ENCODE measurements around the gene CDIPT. TPM values are rescaled to one million over a fixed set of nuclear protein-coding genes. Genes with fewer than 3 reads are reported as not detected.
"Not testable (repeated sequence)": the region's sequence is repeated elsewhere in the genome, so short reads cannot be mapped to it uniquely, and the experiment has no call there.

The CDIPT gene
- total RNA-seq, 1 experiment from 2014 or later = 112 TPM

GRCh38 chr16:29897333-29897732 lies 34.3 kb upstream of the CDIPT start:
- DNase-seq (ENCODE audit: low spot score) = no peak

DNA sequence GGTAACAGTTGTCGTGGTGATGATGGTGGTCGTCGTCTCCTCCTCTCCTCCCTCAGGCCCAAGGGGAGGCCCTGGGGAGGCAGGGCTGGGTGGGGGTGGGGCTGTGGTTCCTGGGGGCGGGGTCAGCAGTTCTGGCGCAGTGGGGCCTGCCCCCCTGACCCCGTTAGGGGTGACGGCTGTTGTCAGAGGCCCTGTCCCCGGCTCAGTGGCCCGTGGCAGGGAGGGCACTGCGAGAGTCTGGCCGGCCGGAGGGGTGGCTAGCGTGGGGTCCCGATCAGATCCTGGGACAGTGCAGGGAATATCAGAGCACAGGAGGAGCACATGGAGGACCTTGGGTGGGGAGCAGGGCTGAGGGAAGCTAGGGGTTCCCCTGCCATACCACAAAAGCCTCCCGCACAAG lies 33.8 kb upstream of the CDIPT start:
- DNase-seq (ENCODE audit: low spot score) = no peak

DNA sequence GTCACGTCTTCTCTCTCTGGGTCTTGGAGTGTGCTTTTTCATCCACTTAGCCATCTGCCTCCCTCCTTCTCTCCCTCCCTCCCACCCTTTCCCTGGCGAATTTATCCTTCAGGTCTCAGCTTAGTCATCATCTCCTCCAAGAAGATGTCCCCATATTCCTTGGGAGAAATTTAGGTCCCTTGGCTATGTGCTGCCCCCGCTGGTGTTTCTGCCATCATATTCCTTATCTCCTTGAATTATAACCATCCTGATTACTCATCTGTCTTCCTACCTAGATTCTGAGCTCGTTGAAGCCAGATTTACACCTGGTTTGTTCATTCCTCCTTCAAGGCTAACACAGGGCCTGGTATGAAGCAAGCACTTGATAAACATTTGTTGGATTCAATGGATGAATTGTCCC lies 31.3 kb upstream of the CDIPT start:
- no peak for DNase-seq (ENCODE audit: low spot score)

DNA sequence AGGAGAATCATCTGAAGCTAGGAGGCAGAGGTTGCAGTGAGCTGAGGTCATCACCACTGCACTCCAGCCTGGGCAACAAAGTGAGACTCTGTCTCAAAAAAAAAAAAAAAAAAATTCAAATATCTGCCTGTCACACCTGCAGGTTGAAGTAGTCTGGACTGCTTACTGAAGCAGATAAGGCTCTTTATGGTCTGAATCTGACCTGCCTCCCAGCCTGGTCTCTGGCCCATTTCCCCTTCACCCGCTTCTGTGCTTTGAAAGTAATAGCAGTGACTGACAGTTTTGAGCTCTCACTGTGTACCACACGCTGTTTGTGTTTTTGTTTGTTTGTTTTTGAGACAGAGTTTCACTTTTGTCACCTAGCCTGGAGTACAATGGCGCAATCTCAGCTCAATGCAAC lies 30.5 kb upstream of the CDIPT start:
- no peak for DNase-seq (ENCODE audit: low spot score)

DNA sequence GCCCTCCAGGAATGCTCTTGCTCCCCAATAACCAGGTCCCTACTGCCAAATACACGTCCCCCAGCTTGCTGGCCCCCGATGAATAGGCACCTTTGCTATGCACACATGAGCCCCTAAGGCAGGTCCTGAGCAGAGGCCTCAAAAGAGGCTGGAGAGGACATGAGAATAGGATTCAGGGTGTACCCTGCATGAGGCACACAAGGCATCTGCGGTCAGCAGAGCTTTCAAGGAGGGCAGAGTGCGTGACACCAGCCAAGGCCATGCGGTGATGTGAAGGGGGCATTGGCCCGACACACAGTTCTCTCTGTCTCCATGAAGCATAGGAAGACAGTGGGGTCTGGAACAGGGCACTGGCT lies 29.4 kb upstream of the CDIPT start:
- no peak for DNase-seq (ENCODE audit: low spot score)

- no peak for DNase-seq (ENCODE audit: low spot score)
Observed at GRCh38 chr16:29891525-29892457, 28.8 kb upstream of the CDIPT start.

- DNase-seq (ENCODE audit: low spot score) = not testable (repeated sequence)
Observed at GRCh38 chr16:29889372-29889771, 26.3 kb upstream of the CDIPT start.

- no peak for DNase-seq (ENCODE audit: low spot score)
Observed at GRCh38 chr16:29883987-29884386, 21.0 kb upstream of the CDIPT start.

- DNase-seq (ENCODE audit: low spot score) = no peak
Observed at GRCh38 chr16:29881050-29881449, 18.0 kb upstream of the CDIPT start.

GRCh38 chr16:29878172-29878571 lies 15.1 kb upstream of the CDIPT start:
- DNase-seq (ENCODE audit: low spot score) = no peak

DNA sequence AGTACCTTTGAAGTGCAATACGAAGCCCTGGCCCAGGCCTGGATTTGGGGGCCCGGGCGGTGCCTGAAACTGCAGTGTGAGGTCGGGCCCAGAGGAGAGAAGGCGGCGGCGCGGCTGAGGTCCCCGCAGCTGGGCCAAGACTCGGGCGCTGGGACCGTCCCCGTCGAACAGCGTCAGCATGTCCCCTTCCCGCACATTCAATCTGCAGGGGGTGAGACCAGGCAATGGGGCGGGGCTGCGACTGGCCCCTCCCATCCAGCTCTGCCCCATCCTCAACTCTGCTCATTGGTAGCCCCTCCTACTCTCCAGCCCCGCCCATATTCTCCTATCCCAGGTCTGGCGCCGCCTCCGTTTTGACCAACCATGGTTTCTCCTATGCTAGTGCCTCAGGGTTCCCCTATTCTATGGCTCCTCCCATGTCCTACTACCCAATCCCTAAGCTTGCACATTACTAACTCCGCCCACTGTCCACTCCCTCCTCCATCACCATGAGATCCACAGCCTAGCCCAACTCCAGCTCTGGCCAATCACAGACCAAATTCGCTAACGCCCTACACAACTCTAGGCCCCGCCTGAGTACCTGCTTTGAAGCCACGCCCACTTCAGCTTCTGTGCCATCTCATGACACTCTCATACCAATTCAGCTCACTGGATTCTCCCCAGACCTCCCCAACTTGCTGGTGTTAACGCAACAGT lies 14.4 kb upstream of the CDIPT start:
- DNase-seq (ENCODE audit: low spot score) = peak; percentile 55

- DNase-seq (ENCODE audit: low spot score) = no peak
Observed at GRCh38 chr16:29876594-29877249, 13.7 kb upstream of the CDIPT start.

DNA sequence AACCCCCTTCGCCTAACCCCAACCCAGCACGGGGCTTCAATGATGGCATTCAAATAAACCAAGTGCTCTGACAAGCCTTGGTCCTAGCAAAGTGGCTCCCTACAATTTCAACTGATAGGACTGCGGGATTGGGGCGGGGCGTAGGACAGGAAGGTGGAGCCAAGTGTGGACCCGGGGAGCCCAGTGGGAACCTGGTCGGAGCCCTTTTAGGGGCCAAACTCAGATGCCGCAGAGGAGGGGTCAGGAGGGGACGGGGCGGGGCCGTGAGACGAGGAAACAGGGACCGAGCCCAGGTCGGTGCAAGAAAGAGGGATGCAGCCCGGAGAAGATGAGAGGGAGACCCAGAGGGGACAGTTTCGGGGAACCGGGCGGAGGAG lies 13.2 kb upstream of the CDIPT start:
- DNase-seq (ENCODE audit: low spot score) = no peak

DNA sequence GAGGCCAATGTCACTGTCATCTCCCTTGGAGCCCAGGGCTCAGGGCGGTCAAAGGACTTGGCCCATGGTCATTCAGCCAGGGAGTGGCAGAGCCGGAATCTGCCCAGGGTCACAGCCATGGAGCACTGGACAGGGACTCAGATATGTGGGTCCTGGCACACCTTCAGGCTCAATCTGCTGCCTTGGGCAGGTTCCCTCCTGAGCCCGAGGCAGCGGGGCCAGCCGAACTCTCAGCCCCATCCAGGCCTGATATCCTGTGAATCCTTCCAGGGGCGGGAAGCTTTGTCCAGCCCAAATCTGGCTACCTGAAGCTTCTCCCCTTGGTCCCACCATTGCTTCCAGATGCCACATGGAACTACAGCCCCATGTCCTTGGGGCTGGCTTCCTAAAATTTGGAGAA lies 12.2 kb upstream of the CDIPT start:
- no peak for DNase-seq (ENCODE audit: low spot score)

DNA sequence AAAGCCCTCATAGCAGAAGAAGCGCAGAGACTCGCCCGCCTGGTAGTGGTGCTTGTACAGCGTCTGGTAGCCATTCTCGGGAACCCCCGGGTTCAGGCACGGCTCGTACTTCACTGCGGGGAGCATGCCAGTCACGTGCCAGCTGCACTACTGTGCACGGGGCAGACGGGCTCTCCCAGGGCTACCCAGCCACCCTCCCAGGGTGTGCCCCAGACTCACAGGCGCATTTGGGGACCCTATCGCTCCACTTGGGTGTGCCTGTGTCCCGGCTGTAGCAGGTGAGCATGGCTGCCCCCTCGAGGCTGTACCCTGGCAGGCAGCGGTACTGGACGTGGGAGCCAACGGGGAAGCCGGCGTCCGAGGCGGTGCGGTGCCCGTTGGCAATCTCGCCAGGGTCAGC lies 10.3 kb upstream of the CDIPT start:
- DNase-seq (ENCODE audit: low spot score) = no peak

GRCh38 chr16:29871822-29872546 lies 9.0 kb upstream of the CDIPT start:
- no peak for DNase-seq (ENCODE audit: low spot score)

- not testable (repeated sequence) for DNase-seq (ENCODE audit: low spot score)
Observed at GRCh38 chr16:29869067-29869466, 6.0 kb upstream of the CDIPT start.

DNA sequence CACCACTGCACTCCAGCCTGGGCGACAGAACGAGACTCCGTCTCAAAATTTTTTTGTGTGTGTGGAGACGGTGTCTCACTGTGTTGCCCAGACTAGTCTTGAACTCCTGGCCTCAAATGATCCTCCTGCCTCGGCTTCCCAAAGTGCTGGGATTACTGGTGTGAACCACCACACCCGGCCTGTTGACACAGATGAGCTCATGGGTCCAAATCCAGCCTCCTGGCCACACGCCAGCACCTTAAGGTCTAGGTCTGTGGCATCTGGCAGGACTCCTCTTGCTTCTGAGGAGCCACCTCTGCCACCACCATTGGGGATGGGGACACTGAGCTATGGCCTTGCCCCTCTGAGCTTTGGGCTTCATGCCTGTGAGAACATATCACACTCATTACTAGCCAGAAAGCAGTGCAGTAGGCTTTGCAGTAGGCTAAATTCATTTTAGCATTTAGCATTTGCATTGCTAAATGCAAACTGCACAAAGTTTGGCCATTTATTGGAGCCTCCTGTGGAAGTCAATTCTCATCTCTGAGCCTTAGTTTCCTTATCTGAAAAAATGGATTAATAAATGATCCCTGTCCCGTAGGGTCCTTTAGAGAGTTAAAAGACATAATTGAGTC lies 5.5 kb upstream of the CDIPT start:
- no peak for DNase-seq (ENCODE audit: low spot score)

GRCh38 chr16:29864205-29864604 lies 1.2 kb upstream of the CDIPT start:
- no peak for DNase-seq (ENCODE audit: low spot score)

- DNase-seq (ENCODE audit: low spot score) = no peak
Observed at GRCh38 chr16:29863669-29863984, 601 bp upstream of the CDIPT start.

GRCh38 chr16:29862383-29862883 lies 593 bp downstream of the CDIPT start:
- DNase-seq (ENCODE audit: low spot score) = peak; percentile 30

DNA sequence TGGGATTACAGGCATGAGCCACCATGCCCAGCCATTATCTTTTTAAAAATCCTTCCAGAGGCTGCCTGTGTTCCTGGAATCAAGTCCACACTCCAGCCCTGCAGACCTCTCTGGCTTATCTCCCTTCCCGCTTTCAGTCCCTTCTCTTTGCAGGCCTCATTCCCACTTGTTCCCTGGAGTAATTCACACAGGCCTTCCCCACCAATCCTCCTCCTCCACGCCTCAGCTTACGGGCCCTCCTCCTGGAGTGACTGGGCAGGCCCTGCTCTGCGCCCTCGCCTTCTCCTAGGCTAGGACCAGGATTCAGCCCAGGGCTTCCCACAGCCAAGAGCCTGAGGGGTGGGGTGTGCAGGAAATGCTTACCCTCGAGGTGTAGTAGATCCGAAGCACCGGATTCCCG lies 2.8 kb downstream of the CDIPT start:
- no peak for DNase-seq (ENCODE audit: low spot score)
